H9 (cell line): ENCODE results near the gene CCR5. TPM values are rescaled to one million over a fixed set of nuclear protein-coding genes. Genes with fewer than 3 reads are reported as not detected.

Experiments
- DNase-seq: peaks from one replicate; pipeline ENCODE4 v3.0.0-alpha.2; 2017
- H2AFZ ChIP-seq: one replicate; pipeline ENCODE4 v1.6.1; 2013; ENCODE audit warnings: mild to moderate bottlenecking, low read length, control low read depth, moderate library complexity
- H2AK5ac ChIP-seq: 2 replicates; pipeline ENCODE4 v1.6.1; 2013; ENCODE audit warnings: low read length, control low read depth, mixed read lengths; ENCODE audit not compliant: insufficient read length
- H2BK120ac ChIP-seq: one replicate; pipeline ENCODE4 v1.6.1; 2013; ENCODE audit warnings: low read depth, mild to moderate bottlenecking, low read length, control low read depth, inconsistent platforms; ENCODE audit not compliant: poor library complexity, severe bottlenecking
- H2BK12ac ChIP-seq: 2 replicates; pipeline ENCODE4 v1.6.1; 2013; ENCODE audit warnings: low read length, control low read depth, mixed read lengths, low read depth; ENCODE audit not compliant: insufficient read length
- H2BK15ac ChIP-seq: 2 replicates; pipeline ENCODE4 v1.6.1; 2013; ENCODE audit warnings: low read depth, low read length, control low read depth
- H2BK20ac ChIP-seq: one replicate; pipeline ENCODE4 v1.6.1; 2013; ENCODE audit warnings: low read depth, mild to moderate bottlenecking, low read length, control low read depth, inconsistent platforms; ENCODE audit not compliant: poor library complexity, severe bottlenecking
- H2BK5ac ChIP-seq: 2 replicates; pipeline ENCODE4 v1.6.1; 2013; ENCODE audit warnings: low read length, control low read depth, mixed read lengths; ENCODE audit not compliant: insufficient read length
- H3K14ac ChIP-seq: 2 replicates; pipeline ENCODE4 v1.6.1; 2013; ENCODE audit warnings: low read length, control low read depth; ENCODE audit not compliant: insufficient read depth
- H3K18ac ChIP-seq: 2 replicates; pipeline ENCODE4 v1.6.1; 2013; ENCODE audit warnings: low read depth, mild to moderate bottlenecking, mixed read lengths, low read length, control low read depth; ENCODE audit not compliant: insufficient read length
- H3K23ac ChIP-seq: 2 replicates; pipeline ENCODE4 v1.6.1; 2013; ENCODE audit warnings: low read length, control low read depth, mixed read lengths, low read depth; ENCODE audit not compliant: insufficient read length
- H3K23me2 ChIP-seq: 2 replicates; pipeline ENCODE4 v1.6.1; 2013; ENCODE audit warnings: low read depth, mild to moderate bottlenecking, mixed read lengths, low read length, control low read depth; ENCODE audit not compliant: insufficient read length, poor library complexity, severe bottlenecking
- H3K27ac ChIP-seq: 2 replicates; pipeline ENCODE4 v1.5.1; 2013; ENCODE audit warnings: low read length, control low read depth, mixed read lengths, low read depth; ENCODE audit not compliant: insufficient read length
- H3K27me3 ChIP-seq: 2 replicates; pipeline ENCODE4 v1.6.1; 2013; ENCODE audit warnings: low read length, control low read depth, inconsistent platforms; ENCODE audit not compliant: insufficient read depth
- H3K4ac ChIP-seq: 2 replicates; pipeline ENCODE4 v1.6.1; 2013; ENCODE audit warnings: low read depth, mild to moderate bottlenecking, control low read depth, inconsistent platforms, low read length, moderate library complexity
- H3K4me1 ChIP-seq: 2 replicates; pipeline ENCODE4 v1.6.1; 2013; ENCODE audit warnings: low read length, control low read depth, inconsistent platforms; ENCODE audit not compliant: insufficient read depth
- H3K4me2 ChIP-seq: 2 replicates; pipeline ENCODE4 v1.6.1; 2013; ENCODE audit warnings: low read length, control low read depth, mixed read lengths; ENCODE audit not compliant: insufficient read length, insufficient read depth
- H3K56ac ChIP-seq: 2 replicates; pipeline ENCODE4 v1.6.1; 2013; ENCODE audit warnings: low read depth, mild to moderate bottlenecking, mixed read lengths, low read length, control low read depth; ENCODE audit not compliant: insufficient read length
- H3K79me1 ChIP-seq: 2 replicates; pipeline ENCODE4 v1.6.1; 2013; ENCODE audit warnings: low read depth, mild to moderate bottlenecking, moderate library complexity, low read length, control low read depth, inconsistent platforms; ENCODE audit not compliant: insufficient read depth, poor library complexity, severe bottlenecking
- H3K79me2 ChIP-seq: 2 replicates; pipeline ENCODE4 v1.6.1; 2013; ENCODE audit warnings: low read length, control low read depth, inconsistent platforms; ENCODE audit not compliant: insufficient read depth
- H3K9ac ChIP-seq: 2 replicates; pipeline ENCODE4 v1.6.1; 2013; ENCODE audit warnings: low read length, control low read depth, mixed read lengths; ENCODE audit not compliant: insufficient read length; ENCODE audit errors: extremely low read depth
- H3K9me3 ChIP-seq: one replicate; pipeline ENCODE4 v1.6.1; 2013; ENCODE audit warnings: low read depth, low read length, inconsistent platforms; ENCODE audit not compliant: control insufficient read depth
- H3T11ph ChIP-seq: one replicate; pipeline ENCODE4 v1.6.1; 2013; ENCODE audit warnings: mild to moderate bottlenecking, low read length, control low read depth, inconsistent platforms
- H4K20me1 ChIP-seq: one replicate; pipeline ENCODE4 v1.6.1; 2013; ENCODE audit not compliant: control insufficient read depth, insufficient read length, insufficient read depth
- H4K5ac ChIP-seq: 2 replicates; pipeline ENCODE4 v1.6.1; 2013; ENCODE audit warnings: low read depth, mild to moderate bottlenecking, mixed read lengths, low read length, control low read depth; ENCODE audit not compliant: insufficient read length
- H4K8ac ChIP-seq: replicated peaks from 2 replicates; pipeline ENCODE4 v1.6.1; 2013; ENCODE audit warnings: low read length, control low read depth, mixed read lengths, low read depth; ENCODE audit not compliant: insufficient read length
- H4K91ac ChIP-seq: 2 replicates; pipeline ENCODE4 v1.6.1; 2013; ENCODE audit warnings: low read depth, mild to moderate bottlenecking, moderate library complexity, mixed read lengths, low read length, control low read depth; ENCODE audit not compliant: insufficient read length
- H3K27ac Mint-ChIP-seq, 3 experiments: 2 replicates in 2 of 3; 3 replicates in 1 of 3; pipeline ENCODE4 v1.8.0; 2020 to 2021; ENCODE audit warnings: mixed read lengths in 3 of 3, mild to moderate bottlenecking in 1 of 3, moderate library complexity in 1 of 3
- H3K27me3 Mint-ChIP-seq: 2 replicates; pipeline ENCODE4 v1.8.0; 2021; ENCODE audit warnings: low read depth, mild to moderate bottlenecking, moderate library complexity, mixed read lengths
- H3K36me3 Mint-ChIP-seq, 3 experiments: 2 replicates in 2 of 3; 3 replicates in 1 of 3; pipeline ENCODE4 v1.8.0; 2020 to 2021; ENCODE audit warnings: low read depth in 3 of 3, mixed read lengths in 3 of 3; ENCODE audit not compliant: insufficient read depth in 1 of 3
- H3K4me1 Mint-ChIP-seq, 2 experiments: 2 replicates each; pipeline ENCODE4 v1.8.0; 2020; ENCODE audit warnings: mixed read lengths in 2 of 2
- H3K4me3 Mint-ChIP-seq, 2 experiments: 2 replicates in 1 of 2; 3 replicates in 1 of 2; pipeline ENCODE4 v1.8.0; 2020 to 2021; ENCODE audit warnings: mild to moderate bottlenecking in 2 of 2, mixed read lengths in 2 of 2, moderate library complexity in 1 of 2
- H3K9me3 Mint-ChIP-seq, 2 experiments: 2 replicates in 1 of 2; 3 replicates in 1 of 2; pipeline ENCODE4 v1.8.0; 2020; ENCODE audit warnings: mild to moderate bottlenecking in 2 of 2, mixed read lengths in 2 of 2, moderate library complexity in 1 of 2
- WGBS: extraction: QIAGEN DNeasy Blood & Tissue Kit; methylation state at CpG from one replicate; pipeline ENCODE4 v1.1.7; 2013; ENCODE audit warnings: missing lambda C conversion rate, low lambda C conversion rate, mixed read lengths; ENCODE audit not compliant: insufficient read length; ENCODE audit errors: extremely low coverage; 5-methylcytosine and 5-hydroxymethylcytosine counted together
- total RNA-seq: library from RNA; stranded (reverse); gene quantifications from 2 replicates; pipeline ENCODE4 v1.2.1, GENCODE V29; 2021
- TF ChIP-seq, protein P1 (sequence below): fragments of 200-600 bp; sonication (generic); conservative IDR thresholded peaks from 3 replicates; pipeline ENCODE4 v1.8.0; 2021; ENCODE audit warnings: antibody characterized with exemption, mild to moderate bottlenecking

The CCR5 gene
- total RNA-seq, 1 experiment from 2014 or later, result not detected

- H2BK15ac ChIP-seq, result no peak overlapping the region
- no peak overlapping the region for H3K23ac ChIP-seq
- Mint-ChIP-seq H3K4me1 (peaks cover 20 to 23% of the 10 kb centered on the region in 2 experiments), H3K27me3 (no peaks in the 10 kb centered on the region; the same call in 1 of the 2 replicates), H3K27ac (no peak overlapping the region), H3K4me3 (no peak overlapping the region), H3K36me3 (no peaks in the 10 kb centered on the region), H3K9me3 (no peaks in the 10 kb centered on the region; a peak in 1 of 5 replicates)
- H3K79me2 ChIP-seq, result no peaks in the 10 kb centered on the region
- H4K5ac ChIP-seq, result no peak overlapping the region
- no peak overlapping the region for H2AFZ ChIP-seq
- no peak overlapping the region for H3K18ac ChIP-seq
- no peak overlapping the region for H3K9ac ChIP-seq
- no peaks in the 10 kb centered on the region for H3K79me1 ChIP-seq
- H3K14ac ChIP-seq, result no peak overlapping the region
- no peaks in the 10 kb centered on the region for H3K27me3 ChIP-seq
- no peak overlapping the region for H2AK5ac ChIP-seq
- H2BK20ac ChIP-seq, result no peak overlapping the region
- no peaks in the 10 kb centered on the region for H4K20me1 ChIP-seq
- no peak overlapping the region for H3T11ph ChIP-seq
- H3K4me2 ChIP-seq, result no peak overlapping the region
- H3K27ac ChIP-seq, result no peak overlapping the region
- H3K23me2 ChIP-seq, result no peaks in the 10 kb centered on the region
- DNase-seq, result no peak
- WGBS, result no CpG with 5 or more reads among the region's 5 CpGs
- H3K4me1 ChIP-seq, result peaks cover 4% of the 10 kb centered on the region; the same call in 1 of the 2 replicates
- H3K56ac ChIP-seq, result no peak overlapping the region
- no peak overlapping the region for H3K4ac ChIP-seq
- no peak overlapping the region for H2BK120ac ChIP-seq
- no peaks in the 10 kb centered on the region for H3K9me3 ChIP-seq
- no peak overlapping the region for H4K8ac ChIP-seq
- TF ChIP-seq, protein P1, sequence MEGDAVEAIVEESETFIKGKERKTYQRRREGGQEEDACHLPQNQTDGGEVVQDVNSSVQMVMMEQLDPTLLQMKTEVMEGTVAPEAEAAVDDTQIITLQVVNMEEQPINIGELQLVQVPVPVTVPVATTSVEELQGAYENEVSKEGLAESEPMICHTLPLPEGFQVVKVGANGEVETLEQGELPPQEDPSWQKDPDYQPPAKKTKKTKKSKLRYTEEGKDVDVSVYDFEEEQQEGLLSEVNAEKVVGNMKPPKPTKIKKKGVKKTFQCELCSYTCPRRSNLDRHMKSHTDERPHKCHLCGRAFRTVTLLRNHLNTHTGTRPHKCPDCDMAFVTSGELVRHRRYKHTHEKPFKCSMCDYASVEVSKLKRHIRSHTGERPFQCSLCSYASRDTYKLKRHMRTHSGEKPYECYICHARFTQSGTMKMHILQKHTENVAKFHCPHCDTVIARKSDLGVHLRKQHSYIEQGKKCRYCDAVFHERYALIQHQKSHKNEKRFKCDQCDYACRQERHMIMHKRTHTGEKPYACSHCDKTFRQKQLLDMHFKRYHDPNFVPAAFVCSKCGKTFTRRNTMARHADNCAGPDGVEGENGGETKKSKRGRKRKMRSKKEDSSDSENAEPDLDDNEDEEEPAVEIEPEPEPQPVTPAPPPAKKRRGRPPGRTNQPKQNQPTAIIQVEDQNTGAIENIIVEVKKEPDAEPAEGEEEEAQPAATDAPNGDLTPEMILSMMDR, result no peak
- H4K91ac ChIP-seq, result no peak overlapping the region
- no peak overlapping the region for H2BK12ac ChIP-seq
- H2BK5ac ChIP-seq, result no peak overlapping the region
Observed at GRCh38 chr3:46413951-46414350, 43.2 kb downstream of the CCR5 start.
